ENCODE data around the gene SMIM44. TPM values are rescaled to one million over a fixed set of nuclear protein-coding genes. Genes with fewer than 3 reads are reported as not detected.

The SMIM44 gene
- total RNA-seq, 2 experiments from 2014 or later = not detected

DNA sequence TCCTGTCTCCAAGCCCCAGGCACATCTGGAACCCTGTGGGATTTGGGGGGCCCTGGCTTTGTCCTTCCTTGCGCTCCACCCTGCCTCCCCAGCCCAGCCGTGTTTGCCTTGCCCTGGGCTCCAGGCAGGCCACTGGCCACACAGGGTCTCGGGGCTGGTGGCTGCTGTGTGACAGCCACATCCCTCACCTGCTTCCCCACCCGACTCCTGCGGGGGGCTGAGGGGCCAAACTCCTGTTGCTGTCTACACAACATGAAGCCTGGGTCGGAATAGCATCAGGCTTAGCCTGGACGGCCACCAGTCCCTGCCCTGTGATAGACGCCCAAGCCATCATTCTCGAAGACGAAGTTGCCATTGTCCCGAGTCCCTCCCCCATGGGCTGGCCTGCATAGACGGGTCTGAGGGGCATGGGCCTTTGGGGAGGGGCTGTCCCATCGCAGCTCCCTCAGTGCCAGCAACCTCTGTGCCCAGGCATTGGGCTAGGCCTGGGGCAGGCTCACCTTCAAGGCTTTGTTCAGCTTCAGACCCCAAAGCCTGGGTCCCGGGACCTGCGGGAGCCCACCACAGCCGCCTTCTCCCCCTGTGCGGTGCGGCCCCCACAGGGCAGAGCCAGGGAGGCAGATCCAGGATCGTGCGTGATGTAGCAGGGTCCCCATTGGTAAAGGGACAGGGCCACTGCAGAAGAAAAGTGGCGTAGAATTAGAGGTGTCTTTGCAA is 40.3 kb upstream of the SMIM44 start:
- Mint-ChIP-seq H3K36me3 (ENCODE audit: low read depth) (peaks cover 33% of the 10 kb centered on the region), H3K27me3 (no peaks in the 10 kb centered on the region), H3K27ac (no peak overlapping the region), H3K4me1 (peaks cover 4% of the 10 kb centered on the region), H3K9me3 (no peaks in the 10 kb centered on the region), H3K4me3 (no peak overlapping the region)
- ChIA-PET POLR2A (no interaction called here), CTCF (no interaction called here)
- no peak for DNase-seq

DNA sequence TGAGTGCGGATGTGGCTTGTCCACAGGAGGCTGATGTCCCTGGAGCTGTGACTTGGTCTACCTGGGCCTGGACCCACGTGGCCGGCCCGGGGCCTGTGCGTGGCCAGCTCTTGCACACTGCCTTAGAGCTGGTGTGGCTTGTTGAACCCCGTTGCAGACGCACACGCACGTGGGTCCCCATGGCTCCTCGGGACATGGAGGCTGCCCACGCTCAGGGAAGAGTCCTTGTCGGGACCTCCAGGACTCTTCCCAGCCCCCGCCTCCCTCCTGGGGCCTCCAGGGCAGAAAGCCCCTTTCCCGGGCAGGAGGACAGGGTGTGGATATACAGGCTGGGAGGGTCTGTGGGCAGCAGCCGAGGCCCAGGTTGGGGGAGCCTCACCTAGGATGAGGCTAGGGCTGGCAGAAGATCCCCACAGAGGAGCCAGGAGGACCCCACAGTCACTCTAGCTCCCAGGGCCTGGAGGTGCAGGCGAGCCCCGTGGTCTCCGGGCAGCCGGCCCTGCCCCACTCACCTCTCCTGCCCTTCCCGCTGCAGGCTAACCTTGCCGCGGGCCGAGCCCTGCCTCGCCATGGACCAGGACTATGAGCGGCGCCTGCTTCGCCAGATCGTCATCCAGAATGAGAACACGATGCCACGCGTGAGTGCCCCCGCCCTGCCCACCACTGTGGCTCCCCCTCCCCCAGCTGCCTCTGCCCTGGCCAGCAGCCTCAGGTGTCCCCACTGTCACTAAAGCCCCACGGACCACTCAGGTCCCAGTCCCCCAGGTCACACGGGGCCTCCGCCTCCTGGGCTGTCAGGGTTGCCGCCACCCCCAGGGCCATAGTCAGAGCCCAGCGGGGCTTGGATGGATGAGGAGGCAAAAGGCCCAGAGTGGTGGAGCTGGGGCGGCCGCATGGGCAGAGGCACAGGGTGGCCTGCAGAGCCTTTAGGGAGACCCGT is 39.5 kb upstream of the SMIM44 start:
- peaks cover 4% of the 10 kb centered on the region for H3K4me1 Mint-ChIP-seq
- DNase-seq = no peak
- CTCF ChIA-PET = interaction anchor here (0.7 kb wide), 1 partner anchor 306 kb away, joined by 4 read pairs; no protein-coding TSS in a partner anchor

DNA sequence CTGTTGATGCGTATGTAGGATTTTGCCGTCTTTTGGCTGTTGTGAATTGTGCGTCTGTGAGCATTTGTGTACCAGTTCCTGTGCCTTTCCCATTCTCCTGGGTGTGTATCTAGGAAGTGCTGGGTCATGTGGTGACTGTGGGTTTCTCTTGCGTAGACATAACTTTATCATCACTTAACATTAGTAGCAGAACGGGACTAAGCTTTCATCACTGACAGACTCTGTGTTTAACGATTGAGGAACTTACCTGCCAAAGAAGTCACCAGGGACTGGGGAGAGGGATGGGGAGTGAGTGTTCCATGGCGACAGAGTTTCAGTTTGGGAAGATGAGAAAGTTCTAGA is 37.8 kb upstream of the SMIM44 start:
- Mint-ChIP-seq H3K4me1 (peaks cover 14% of the 10 kb centered on the region), H3K4me3 (no peak overlapping the region), H3K36me3 (ENCODE audit: low read depth) (peaks cover 28% of the 10 kb centered on the region), H3K27me3 (no peaks in the 10 kb centered on the region), H3K9me3 (no peaks in the 10 kb centered on the region), H3K27ac (no peak overlapping the region)
- ChIA-PET POLR2A (no interaction called here), CTCF (no interaction called here)
- DNase-seq = no peak

More for the DNA sequence above, 39.5 kb upstream of the SMIM44 start:
- POLR2A ChIA-PET = no interaction called here
- Mint-ChIP-seq H3K4me3 (no peak overlapping the region), H3K36me3 (ENCODE audit: low read depth) (peaks cover 33% of the 10 kb centered on the region), H3K27ac (no peak overlapping the region), H3K27me3 (no peaks in the 10 kb centered on the region), H3K9me3 (no peaks in the 10 kb centered on the region)

DNA sequence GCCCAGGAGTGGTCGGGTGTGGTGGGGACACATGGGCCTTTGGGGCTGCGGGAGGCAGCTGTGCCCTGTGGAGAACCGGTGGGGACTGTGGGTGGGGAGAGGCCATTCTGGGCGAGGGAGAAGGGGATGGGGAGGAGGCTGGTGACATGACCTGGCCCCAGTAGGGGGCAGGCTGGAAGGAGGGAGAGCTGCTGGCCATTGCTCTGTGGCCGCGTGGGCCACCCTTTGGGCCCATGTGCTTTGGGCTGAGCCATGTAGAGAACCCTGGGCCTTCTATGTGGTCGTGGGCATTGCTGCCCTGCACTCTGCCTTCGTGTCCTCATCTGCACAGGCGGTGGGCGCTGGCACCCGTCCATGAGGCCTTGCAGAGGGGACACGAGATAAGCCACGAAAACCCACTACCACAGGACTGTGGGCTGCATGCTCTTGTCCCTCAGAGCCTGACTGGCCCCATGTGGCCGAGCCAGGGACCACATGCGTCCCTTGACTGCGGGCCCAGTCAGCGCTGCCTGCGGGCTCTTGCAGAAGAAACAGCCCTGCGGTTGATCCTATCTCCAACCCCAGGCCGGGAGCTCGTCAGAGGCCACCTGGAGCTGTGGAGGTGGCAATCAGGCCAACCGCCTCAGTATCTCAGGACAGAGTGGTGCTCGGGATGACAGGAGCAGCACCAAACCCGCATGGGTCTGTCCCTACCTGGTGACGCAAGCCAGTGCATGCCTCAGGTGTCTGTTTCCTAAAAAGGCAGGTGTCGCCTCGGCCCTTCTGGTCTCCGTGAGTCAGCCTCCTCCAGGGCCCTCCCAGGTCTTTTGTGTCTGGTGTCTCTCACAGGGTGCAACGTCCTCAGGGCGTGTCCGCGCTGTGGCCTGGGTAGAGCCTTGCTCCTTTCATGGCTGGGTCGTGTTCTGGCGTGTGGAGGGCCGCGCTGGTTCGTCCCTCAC is 37.2 kb upstream of the SMIM44 start:
- H3K4me3 Mint-ChIP-seq = no peak overlapping the region
- H3K36me3 Mint-ChIP-seq (ENCODE audit: low read depth) = peaks cover 25% of the 10 kb centered on the region
- H3K9me3 Mint-ChIP-seq = no peaks in the 10 kb centered on the region
- CTCF ChIA-PET = no interaction called here
- no peaks in the 10 kb centered on the region for H3K27me3 Mint-ChIP-seq
- H3K4me1 Mint-ChIP-seq = peaks cover 18% of the 10 kb centered on the region
- POLR2A ChIA-PET = no interaction called here
- no peak for DNase-seq
- no peak overlapping the region for H3K27ac Mint-ChIP-seq

DNA sequence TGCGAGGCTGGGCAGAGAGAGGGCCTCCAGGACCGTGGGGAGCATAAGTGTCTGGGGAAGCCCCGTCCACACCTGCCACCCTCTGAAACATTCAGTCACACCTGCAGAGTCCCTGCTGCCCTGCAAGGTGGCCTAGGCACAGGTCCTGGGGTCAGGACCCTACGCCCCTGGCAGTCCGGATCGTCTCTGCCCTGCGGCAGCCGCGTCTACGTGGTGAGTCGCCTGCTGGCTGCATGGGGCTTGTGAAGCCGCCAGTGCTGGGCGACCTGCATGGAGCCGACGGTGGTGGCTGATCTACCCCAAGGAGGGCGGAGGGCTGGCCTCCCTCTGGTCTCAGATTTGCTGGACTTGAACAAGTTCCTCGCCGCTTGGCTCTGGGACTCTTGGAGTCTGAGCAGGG is 35.9 kb upstream of the SMIM44 start:
- H3K27me3 Mint-ChIP-seq = no peaks in the 10 kb centered on the region
- no peak overlapping the region for H3K27ac Mint-ChIP-seq
- DNase-seq = no peak
- peaks cover 18% of the 10 kb centered on the region for H3K4me1 Mint-ChIP-seq
- ChIA-PET CTCF (interaction anchor here (1.4 kb wide), 1 partner anchor 47 kb away, joined by 4 read pairs; no protein-coding TSS in a partner anchor), POLR2A (no interaction called here)
- H3K4me3 Mint-ChIP-seq = no peak overlapping the region
- H3K36me3 Mint-ChIP-seq (ENCODE audit: low read depth) = peaks cover 20% of the 10 kb centered on the region
- no peaks in the 10 kb centered on the region for H3K9me3 Mint-ChIP-seq

DNA sequence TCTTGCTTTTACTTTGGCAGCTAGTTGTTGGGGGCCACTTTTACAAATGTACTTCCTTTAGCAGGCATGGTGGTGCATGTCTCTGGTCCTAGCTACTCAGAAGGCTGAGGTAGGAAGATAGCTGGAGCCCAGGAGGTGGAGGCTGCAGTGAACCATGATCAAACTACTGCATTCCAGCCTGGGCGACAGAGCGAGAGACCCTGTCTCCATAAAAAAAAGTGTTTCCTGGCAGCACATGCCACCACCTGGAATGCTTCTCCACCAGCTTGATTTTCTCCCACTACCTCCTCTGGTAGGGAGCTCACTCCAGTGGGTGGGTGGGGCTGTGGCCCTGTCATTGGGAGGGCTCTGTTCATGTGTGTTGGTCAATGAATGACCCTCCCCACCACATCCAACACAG is 35.4 kb upstream of the SMIM44 start:
- Mint-ChIP-seq H3K4me1 (peaks cover 20% of the 10 kb centered on the region), H3K36me3 (ENCODE audit: low read depth) (peaks cover 15% of the 10 kb centered on the region), H3K27ac (no peak overlapping the region), H3K9me3 (no peaks in the 10 kb centered on the region), H3K27me3 (no peaks in the 10 kb centered on the region), H3K4me3 (no peak overlapping the region)
- POLR2A ChIA-PET = no interaction called here
- CTCF ChIA-PET = interaction anchor here (1.4 kb wide), 1 partner anchor 46 kb away, joined by 4 read pairs; no protein-coding TSS in a partner anchor
- no peak for DNase-seq

DNA sequence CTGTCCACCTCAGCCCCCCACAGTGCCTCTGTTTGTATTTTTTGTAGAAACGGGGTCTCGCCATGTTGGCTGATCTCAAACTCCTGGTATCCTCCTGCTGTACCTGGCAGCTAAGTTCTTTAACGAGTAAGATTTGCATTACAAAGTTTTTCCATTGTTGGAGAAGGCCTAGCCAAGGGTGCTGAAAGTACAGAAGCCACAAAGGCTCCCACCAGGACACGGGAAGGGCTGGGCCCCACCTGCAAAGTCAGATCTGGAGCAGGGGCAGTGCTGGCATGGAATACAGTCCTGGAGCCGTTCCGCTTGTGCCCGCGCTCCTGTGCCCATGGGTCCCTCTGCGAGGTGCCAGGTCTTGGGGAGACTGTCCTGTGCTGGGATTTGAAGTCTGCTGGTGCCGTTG is 35.0 kb upstream of the SMIM44 start:
- Mint-ChIP-seq H3K36me3 (ENCODE audit: low read depth) (peaks cover 13% of the 10 kb centered on the region), H3K4me3 (no peak overlapping the region), H3K27ac (no peak overlapping the region), H3K27me3 (no peaks in the 10 kb centered on the region), H3K9me3 (no peaks in the 10 kb centered on the region), H3K4me1 (peaks cover 21% of the 10 kb centered on the region)
- no peak for DNase-seq
- POLR2A ChIA-PET = no interaction called here
- CTCF ChIA-PET = interaction anchor here (1.4 kb wide), 1 partner anchor 46 kb away, joined by 4 read pairs; no protein-coding TSS in a partner anchor

DNA sequence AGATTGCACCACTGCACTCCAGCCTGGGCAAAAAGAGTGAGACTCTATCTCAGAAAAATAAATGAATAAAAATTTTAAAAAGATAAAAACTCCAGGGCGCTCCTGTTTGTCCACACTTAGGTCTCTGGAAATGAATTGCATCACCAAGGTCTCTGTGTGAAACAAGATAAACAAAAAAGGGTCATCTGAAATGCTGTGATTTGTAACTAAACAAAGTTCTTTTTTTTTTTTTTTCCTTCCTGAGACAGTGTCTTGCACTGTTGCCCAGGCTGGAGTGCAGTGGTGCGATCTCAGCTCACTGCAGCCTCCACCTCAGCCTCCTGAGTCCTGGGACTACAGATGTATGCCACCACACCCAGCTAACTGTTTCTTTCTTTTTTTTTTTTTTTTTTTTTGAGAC is 34.4 kb upstream of the SMIM44 start:
- Mint-ChIP-seq H3K27ac (no peak overlapping the region), H3K4me3 (no peak overlapping the region), H3K36me3 (ENCODE audit: low read depth) (peaks cover 13% of the 10 kb centered on the region), H3K4me1 (peaks cover 21% of the 10 kb centered on the region), H3K27me3 (no peaks in the 10 kb centered on the region), H3K9me3 (no peaks in the 10 kb centered on the region)
- ChIA-PET POLR2A (interaction anchor here (1.0 to 1.2 kb wide), 2 partner anchors 11 to 13 kb away, joined by 3 to 4 read pairs; no protein-coding TSS in a partner anchor), CTCF (interaction anchor here (1.2 to 2.0 kb wide), 2 partner anchors 27 to 29 kb away, joined by 4 to 5 read pairs; no protein-coding TSS in a partner anchor)
- DNase-seq = no peak

DNA sequence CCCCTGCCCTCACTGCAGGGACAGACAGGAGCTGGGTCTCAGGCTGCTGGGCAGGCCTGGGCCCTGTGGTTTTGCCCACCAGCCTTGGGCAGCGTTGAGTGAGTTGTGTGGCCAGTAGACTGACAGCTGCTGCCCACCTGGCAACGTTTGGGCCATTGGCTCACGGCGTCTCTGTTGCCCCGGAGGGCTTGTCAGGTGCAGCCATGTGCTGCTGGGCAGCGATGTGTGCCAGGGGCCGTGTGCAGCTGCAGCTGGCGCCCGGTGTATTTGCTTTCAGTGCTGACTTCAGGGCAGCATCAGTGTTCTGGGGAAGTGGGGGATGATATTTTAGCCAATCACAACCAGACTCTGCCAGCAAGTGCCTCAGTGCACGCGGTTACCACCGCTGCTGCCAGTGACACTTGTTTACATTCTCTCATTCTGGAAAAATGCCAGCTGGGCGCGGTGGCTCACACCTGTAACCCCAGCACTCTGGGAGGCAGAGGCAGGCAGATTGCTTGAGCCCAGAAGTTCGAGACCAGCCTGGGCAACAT is 33.5 kb upstream of the SMIM44 start:
- peak overlapping the region; percentile 47 for H3K27ac Mint-ChIP-seq
- peaks cover 21% of the 10 kb centered on the region for H3K4me1 Mint-ChIP-seq
- DNase-seq = peak; percentile 43
- H3K9me3 Mint-ChIP-seq = no peaks in the 10 kb centered on the region
- H3K36me3 Mint-ChIP-seq (ENCODE audit: low read depth) = peaks cover 8% of the 10 kb centered on the region
- ChIA-PET CTCF (interaction anchor here (1.2 to 2.0 kb wide), 2 partner anchors 28 to 30 kb away, joined by 4 to 5 read pairs; no protein-coding TSS in a partner anchor), POLR2A (interaction anchor here (1.0 to 1.2 kb wide), 3 partner anchors 10 to 19 kb away, joined by 3 to 4 read pairs (median 3); no protein-coding TSS in a partner anchor)
- H3K4me3 Mint-ChIP-seq = no peak overlapping the region
- no peaks in the 10 kb centered on the region for H3K27me3 Mint-ChIP-seq

DNA sequence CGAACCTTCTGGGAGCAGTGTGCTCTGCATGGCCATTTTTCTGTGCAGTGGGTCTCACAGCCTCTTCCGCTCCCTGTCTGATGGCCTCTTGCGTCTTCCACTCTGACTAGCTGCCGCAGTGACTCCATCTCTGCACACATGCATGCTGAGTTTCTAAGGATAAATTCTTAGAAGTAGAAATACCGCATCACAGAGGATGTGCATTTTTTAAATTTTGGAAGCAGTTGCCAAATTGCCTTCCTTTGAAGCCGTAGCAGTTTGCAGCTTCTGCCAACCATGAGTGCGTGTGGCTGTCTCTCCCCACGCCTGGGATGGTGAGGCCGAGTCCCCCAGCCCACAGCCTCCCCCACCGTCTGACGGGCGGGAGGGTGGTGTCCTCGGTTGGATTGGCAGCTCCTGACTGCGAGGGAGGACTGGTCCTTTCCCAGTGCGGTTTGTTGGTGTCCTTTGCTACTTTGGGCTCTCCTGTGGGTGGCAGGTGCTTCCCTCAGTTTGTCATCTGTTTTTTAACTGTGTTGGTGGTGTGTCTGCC is 32.7 kb upstream of the SMIM44 start:
- H3K27me3 Mint-ChIP-seq = no peaks in the 10 kb centered on the region
- H3K4me3 Mint-ChIP-seq = no peak overlapping the region
- ChIA-PET CTCF (interaction anchor here (2.0 kb wide), 1 partner anchor 29 kb away, joined by 5 read pairs; no protein-coding TSS in a partner anchor), POLR2A (no interaction called here)
- peaks cover 6% of the 10 kb centered on the region for H3K36me3 Mint-ChIP-seq (ENCODE audit: low read depth)
- H3K9me3 Mint-ChIP-seq = no peaks in the 10 kb centered on the region
- peaks cover 19% of the 10 kb centered on the region for H3K4me1 Mint-ChIP-seq
- H3K27ac Mint-ChIP-seq = no peak overlapping the region
- no peak for DNase-seq

DNA sequence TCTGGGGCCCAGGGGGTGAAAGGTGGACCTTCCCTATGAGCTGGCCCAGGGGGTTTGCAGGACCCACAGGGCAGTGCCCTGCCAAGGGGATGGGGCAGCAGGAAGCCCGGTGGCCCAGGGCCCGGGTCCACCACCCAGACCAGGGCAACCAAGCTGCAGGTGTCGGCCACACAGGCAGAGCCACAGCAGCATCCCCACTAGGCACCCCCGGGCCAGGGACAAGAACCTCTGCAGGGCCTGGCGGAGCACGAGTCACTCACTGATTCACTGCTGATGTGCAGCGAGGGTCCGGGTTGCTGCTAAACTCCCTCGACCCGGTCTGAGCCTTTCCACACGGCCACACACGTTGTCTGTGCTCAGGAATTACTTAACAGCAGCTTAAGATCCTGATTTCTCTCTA is 31.7 kb upstream of the SMIM44 start:
- no peak for DNase-seq
- no peaks in the 10 kb centered on the region for H3K9me3 Mint-ChIP-seq
- H3K36me3 Mint-ChIP-seq (ENCODE audit: low read depth) = peaks cover 9% of the 10 kb centered on the region
- no peaks in the 10 kb centered on the region for H3K27me3 Mint-ChIP-seq
- H3K4me1 Mint-ChIP-seq = peaks cover 19% of the 10 kb centered on the region
- ChIA-PET CTCF (no interaction called here), POLR2A (no interaction called here)
- no peak overlapping the region for H3K4me3 Mint-ChIP-seq
- no peak overlapping the region for H3K27ac Mint-ChIP-seq
